Astrocyte of the cerebellum (primary cell): ENCODE results near the gene SLC9A8.
"Not testable (repeated sequence)": the region's sequence is repeated elsewhere in the genome, so short reads cannot be mapped to it uniquely, and the experiment has no call there.

Experiments
- DNase-seq: peaks from one replicate; pipeline ENCODE4 v3.0.0-alpha.2; 2011; ENCODE audit warnings: low read depth
- H3K4me3 ChIP-seq: 2 replicates; pipeline ENCODE4 v1.5.1; 2011; ENCODE audit warnings: mild to moderate bottlenecking, low read depth, low read length, moderate library complexity
- in situ Hi-C: cut with HindIII; loops from 2 replicates; pipeline ENCODE4 v1.10.0; 2017; ENCODE audit warnings: low sequenced_read_pairs
- TF ChIP-seq, protein P1 (sequence below): IDR thresholded peaks from 2 replicates; pipeline ENCODE4 v1.5.1; 2012; ENCODE audit warnings: low read length, low read depth, moderate library complexity, mild to moderate bottlenecking; ENCODE audit errors: missing control alignments

SLC9A8 gene

GRCh38 chr20:49892817-49893216 is 80.2 kb downstream of the SLC9A8 start:
- TF ChIP-seq, protein P1, sequence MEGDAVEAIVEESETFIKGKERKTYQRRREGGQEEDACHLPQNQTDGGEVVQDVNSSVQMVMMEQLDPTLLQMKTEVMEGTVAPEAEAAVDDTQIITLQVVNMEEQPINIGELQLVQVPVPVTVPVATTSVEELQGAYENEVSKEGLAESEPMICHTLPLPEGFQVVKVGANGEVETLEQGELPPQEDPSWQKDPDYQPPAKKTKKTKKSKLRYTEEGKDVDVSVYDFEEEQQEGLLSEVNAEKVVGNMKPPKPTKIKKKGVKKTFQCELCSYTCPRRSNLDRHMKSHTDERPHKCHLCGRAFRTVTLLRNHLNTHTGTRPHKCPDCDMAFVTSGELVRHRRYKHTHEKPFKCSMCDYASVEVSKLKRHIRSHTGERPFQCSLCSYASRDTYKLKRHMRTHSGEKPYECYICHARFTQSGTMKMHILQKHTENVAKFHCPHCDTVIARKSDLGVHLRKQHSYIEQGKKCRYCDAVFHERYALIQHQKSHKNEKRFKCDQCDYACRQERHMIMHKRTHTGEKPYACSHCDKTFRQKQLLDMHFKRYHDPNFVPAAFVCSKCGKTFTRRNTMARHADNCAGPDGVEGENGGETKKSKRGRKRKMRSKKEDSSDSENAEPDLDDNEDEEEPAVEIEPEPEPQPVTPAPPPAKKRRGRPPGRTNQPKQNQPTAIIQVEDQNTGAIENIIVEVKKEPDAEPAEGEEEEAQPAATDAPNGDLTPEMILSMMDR: no peak
- no peak for DNase-seq
- in situ Hi-C loops: no loop called here
- no peak overlapping the region for H3K4me3 ChIP-seq

- no peak for DNase-seq
- in situ Hi-C loops: no loop called here
- H3K4me3 ChIP-seq: no peak overlapping the region
- TF ChIP-seq, protein P1: no peak
These were observed 80.8 kb downstream of the SLC9A8 start for GRCh38 chr20:49893242-49894072.

- in situ Hi-C loops: no loop called here
- no peak overlapping the region for H3K4me3 ChIP-seq
- DNase-seq: no peak
- TF ChIP-seq, protein P1: no peak
These were observed 81.4 kb downstream of the SLC9A8 start for GRCh38 chr20:49894073-49894470.

- in situ Hi-C loops, DNase-seq, H3K4me3 ChIP-seq: not testable (repeated sequence)
These were observed 83.0 kb downstream of the SLC9A8 start for GRCh38 chr20:49895474-49896093.

- TF ChIP-seq, protein P1: no peak
- no peak overlapping the region for H3K4me3 ChIP-seq
- in situ Hi-C loops: no loop called here
- no peak for DNase-seq
These were observed 83.6 kb downstream of the SLC9A8 start for GRCh38 chr20:49896204-49896603.

- no peak overlapping the region for H3K4me3 ChIP-seq
- in situ Hi-C loops: no loop called here
- DNase-seq: no peak
- TF ChIP-seq, protein P1: no peak
These were observed 87.1 kb downstream of the SLC9A8 start for GRCh38 chr20:49899541-49900383.

DNA sequence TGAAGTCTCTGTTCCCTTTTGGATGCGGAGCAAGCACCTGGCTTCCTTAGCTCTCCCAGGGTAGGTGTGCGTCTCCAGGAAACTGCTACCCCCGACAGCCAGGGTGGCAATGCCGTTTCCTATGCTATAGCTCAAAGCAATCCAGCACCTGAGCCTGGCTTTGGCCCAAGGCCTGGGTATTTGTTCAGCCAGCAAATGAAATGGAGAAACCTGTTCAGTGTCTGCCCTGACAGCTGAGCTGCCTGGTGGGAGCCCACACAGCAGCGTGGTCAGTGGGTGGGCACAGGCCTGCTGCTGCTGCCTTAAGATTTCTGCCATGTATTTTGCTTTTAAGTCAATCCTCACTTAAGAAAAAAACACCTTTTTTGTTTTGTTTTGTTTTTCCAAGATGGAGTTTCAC is 89.0 kb downstream of the SLC9A8 start:
- DNase-seq: no peak
- TF ChIP-seq, protein P1: no peak
- no peak overlapping the region for H3K4me3 ChIP-seq
- in situ Hi-C loops: no loop called here
